ENCODE results near the gene FLT3LG.

GRCh38 chr19:49458567-49458903 is 15.5 kb upstream of the FLT3LG start:
- TF ChIP-seq CTCF (IDR thresholded peaks at IDR 0.05) (no peak), REST (IDR thresholded peaks at IDR 0.05; ENCODE audit: insufficient read depth in 1 of 2, low read depth in 2 of 2, low read length in 1 of 2) (no peak), POLR2AphosphoS5 (IDR thresholded peaks at IDR 0.05; ENCODE audit: low read depth, low read length) (no peak), SIN3A (IDR thresholded peaks at IDR 0.05; ENCODE audit: borderline replicate concordance, insufficient read depth, low read depth, low read length) (no peak), TCF7L2 (IDR thresholded peaks at IDR 0.05; ENCODE audit: low read depth, low read length) (no peak)
